Measurements from ENCODE around the gene TFCP2L1.

Gene TFCP2L1

GRCh38 chr2:121214296-121214695, 70.7 kb downstream of the TFCP2L1 start:
- DNase-seq: no peak

GRCh38 chr2:121213386-121213785, 71.6 kb downstream of the TFCP2L1 start:
- no peak for DNase-seq

GRCh38 chr2:121212661-121213325, 72.2 kb downstream of the TFCP2L1 start:
- DNase-seq: no peak

- no peak for DNase-seq
Observed at GRCh38 chr2:121211689-121212151, 73.3 kb downstream of the TFCP2L1 start.

GRCh38 chr2:121211251-121211650, 73.8 kb downstream of the TFCP2L1 start:
- no peak for DNase-seq

- DNase-seq: no peak
Observed at GRCh38 chr2:121210691-121211090, 74.3 kb downstream of the TFCP2L1 start.

GRCh38 chr2:121209014-121209610, 75.9 kb downstream of the TFCP2L1 start:
- no peak for DNase-seq

- DNase-seq: no peak
Observed at GRCh38 chr2:121207494-121207893, 77.5 kb downstream of the TFCP2L1 start.

GRCh38 chr2:121205321-121205942, 79.6 kb downstream of the TFCP2L1 start:
- DNase-seq: no peak

GRCh38 chr2:121203591-121204249, 81.3 kb downstream of the TFCP2L1 start:
- no peak for DNase-seq

- DNase-seq: no peak
Observed at GRCh38 chr2:121202541-121203310, 82.3 kb downstream of the TFCP2L1 start.

GRCh38 chr2:121201796-121202195, 83.2 kb downstream of the TFCP2L1 start:
- no peak for DNase-seq

- DNase-seq: no peak
Observed at GRCh38 chr2:121200419-121201315, 84.3 kb downstream of the TFCP2L1 start.

- DNase-seq: no peak
Observed at GRCh38 chr2:121200011-121200347, 85.0 kb downstream of the TFCP2L1 start.

- no peak for DNase-seq
Observed at GRCh38 chr2:121199281-121200010, 85.6 kb downstream of the TFCP2L1 start.

GRCh38 chr2:121197369-121198091, 87.5 kb downstream of the TFCP2L1 start:
- DNase-seq: no peak

- no peak for DNase-seq
Observed at GRCh38 chr2:121196849-121197155, 88.2 kb downstream of the TFCP2L1 start.

GRCh38 chr2:121196132-121196848, 88.7 kb downstream of the TFCP2L1 start:
- DNase-seq: no peak

- DNase-seq: no peak
Observed at GRCh38 chr2:121195036-121195435, 90.0 kb downstream of the TFCP2L1 start.

GRCh38 chr2:121194626-121195025, 90.4 kb downstream of the TFCP2L1 start:
- DNase-seq: no peak

Measured in NCI-H1417 treated with DMSO at 0.1 percent for 48 hours (cell line).